Neural crest cell (in vitro differentiated cells): Measurements from ENCODE around the gene HES5. TPM values are rescaled to one million over a fixed set of nuclear protein-coding genes. Genes with fewer than 3 reads are reported as not detected.

Experiments used
- DNase-seq: peaks from one replicate; pipeline ENCODE4 v3.0.0; 2021; ENCODE audit warnings: low read depth, mixed read lengths, low spot score
- H3K27ac Mint-ChIP-seq: one replicate; pipeline ENCODE4 v1.8.0; 2021; ENCODE audit warnings: mild to moderate bottlenecking, mixed read lengths; ENCODE audit not compliant: unreplicated experiment
- H3K27me3 Mint-ChIP-seq: 2 replicates; pipeline ENCODE4 v1.8.0; 2021; ENCODE audit warnings: low read depth, mild to moderate bottlenecking, mixed read lengths
- H3K36me3 Mint-ChIP-seq: 2 replicates; pipeline ENCODE4 v1.8.0; 2021; ENCODE audit warnings: low read depth, mild to moderate bottlenecking, mixed read lengths
- H3K4me1 Mint-ChIP-seq: 2 replicates; pipeline ENCODE4 v1.8.0; 2021; ENCODE audit warnings: mixed read lengths
- H3K4me3 Mint-ChIP-seq: one replicate; pipeline ENCODE4 v1.8.0; 2021; ENCODE audit warnings: mild to moderate bottlenecking, mixed read lengths
- H3K9me3 Mint-ChIP-seq: 2 replicates; pipeline ENCODE4 v1.8.0; 2021; ENCODE audit warnings: mixed read lengths
- total RNA-seq: library from RNA; stranded (reverse); gene quantifications from 2 replicates; pipeline ENCODE4 v1.2.1, GENCODE V29; 2021
- TF ChIP-seq, protein P1 (sequence below): fragments of 200-600 bp; sonication (generic); conservative IDR thresholded peaks from 2 replicates; pipeline ENCODE4 v1.5.0; 2021; ENCODE audit warnings: antibody characterized with exemption, mild to moderate bottlenecking

Gene HES5
- total RNA-seq, 1 donor from 2014 or later: 92.2 TPM

DNA sequence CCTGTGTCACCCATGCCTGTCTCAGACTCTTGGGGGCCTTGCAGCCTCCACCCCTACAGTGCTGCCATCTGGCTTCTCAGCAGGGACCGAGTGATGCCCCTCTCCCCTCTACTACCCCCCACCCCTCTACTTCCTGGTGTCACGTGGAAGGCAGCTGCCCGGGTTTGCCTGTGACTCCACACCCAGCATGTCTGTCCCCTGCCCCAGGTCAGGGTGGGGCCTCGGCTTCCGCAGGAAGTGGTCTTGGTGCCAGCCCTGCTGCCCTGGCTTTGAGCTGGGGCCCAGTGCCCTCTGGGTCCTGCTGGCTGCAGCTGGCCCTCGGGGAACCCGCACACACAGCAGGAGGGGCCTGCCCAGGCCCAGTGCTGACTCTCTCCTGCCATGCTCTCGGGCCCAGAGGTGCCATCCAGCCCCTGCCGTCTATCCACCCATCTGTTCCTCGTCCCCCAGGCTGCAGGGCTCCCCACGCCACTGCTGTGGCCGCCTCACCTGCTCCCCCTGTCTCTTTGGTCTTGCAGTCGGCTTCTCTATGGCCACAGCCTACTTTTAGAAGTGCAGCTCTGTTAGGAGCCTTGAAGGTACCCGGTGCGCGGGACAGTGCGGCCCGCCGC, 30.0 kb downstream of the HES5 start:
- peak overlapping the region; percentile 61 for H3K4me3 Mint-ChIP-seq
- H3K36me3 Mint-ChIP-seq: no peaks in the 10 kb centered on the region
- no peaks in the 10 kb centered on the region for H3K9me3 Mint-ChIP-seq
- no peaks in the 10 kb centered on the region for H3K4me1 Mint-ChIP-seq
- TF ChIP-seq, protein P1, sequence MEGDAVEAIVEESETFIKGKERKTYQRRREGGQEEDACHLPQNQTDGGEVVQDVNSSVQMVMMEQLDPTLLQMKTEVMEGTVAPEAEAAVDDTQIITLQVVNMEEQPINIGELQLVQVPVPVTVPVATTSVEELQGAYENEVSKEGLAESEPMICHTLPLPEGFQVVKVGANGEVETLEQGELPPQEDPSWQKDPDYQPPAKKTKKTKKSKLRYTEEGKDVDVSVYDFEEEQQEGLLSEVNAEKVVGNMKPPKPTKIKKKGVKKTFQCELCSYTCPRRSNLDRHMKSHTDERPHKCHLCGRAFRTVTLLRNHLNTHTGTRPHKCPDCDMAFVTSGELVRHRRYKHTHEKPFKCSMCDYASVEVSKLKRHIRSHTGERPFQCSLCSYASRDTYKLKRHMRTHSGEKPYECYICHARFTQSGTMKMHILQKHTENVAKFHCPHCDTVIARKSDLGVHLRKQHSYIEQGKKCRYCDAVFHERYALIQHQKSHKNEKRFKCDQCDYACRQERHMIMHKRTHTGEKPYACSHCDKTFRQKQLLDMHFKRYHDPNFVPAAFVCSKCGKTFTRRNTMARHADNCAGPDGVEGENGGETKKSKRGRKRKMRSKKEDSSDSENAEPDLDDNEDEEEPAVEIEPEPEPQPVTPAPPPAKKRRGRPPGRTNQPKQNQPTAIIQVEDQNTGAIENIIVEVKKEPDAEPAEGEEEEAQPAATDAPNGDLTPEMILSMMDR: no peak
- DNase-seq: no peak
- no peaks in the 10 kb centered on the region for H3K27me3 Mint-ChIP-seq
- H3K27ac Mint-ChIP-seq: no peak overlapping the region

DNA sequence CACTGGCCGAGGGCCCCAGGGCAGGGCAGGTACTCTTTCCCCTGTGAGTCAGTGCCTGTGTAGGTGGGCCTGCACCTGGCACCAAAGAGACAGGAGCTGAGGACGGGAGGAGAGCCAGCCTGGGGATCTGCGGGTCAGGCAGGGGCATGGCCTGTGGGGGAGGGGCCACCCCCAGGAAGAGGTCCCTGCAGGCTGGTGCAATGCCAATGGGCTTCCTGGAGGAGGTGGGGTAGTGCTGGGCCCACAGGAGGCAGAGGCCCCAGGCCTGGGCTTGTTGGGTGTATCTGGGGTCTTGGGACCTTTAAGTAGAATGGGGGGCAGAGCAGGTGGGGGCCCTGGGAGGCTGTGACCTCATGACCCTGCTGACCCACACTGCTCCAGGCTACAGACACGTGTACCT, 30.8 kb downstream of the HES5 start:
- Mint-ChIP-seq H3K36me3 (no peaks in the 10 kb centered on the region), H3K9me3 (no peaks in the 10 kb centered on the region), H3K27me3 (no peaks in the 10 kb centered on the region), H3K4me3 (no peak overlapping the region), H3K4me1 (no peaks in the 10 kb centered on the region), H3K27ac (no peak overlapping the region)
- no peak for DNase-seq
- TF ChIP-seq, protein P1: no peak

DNA sequence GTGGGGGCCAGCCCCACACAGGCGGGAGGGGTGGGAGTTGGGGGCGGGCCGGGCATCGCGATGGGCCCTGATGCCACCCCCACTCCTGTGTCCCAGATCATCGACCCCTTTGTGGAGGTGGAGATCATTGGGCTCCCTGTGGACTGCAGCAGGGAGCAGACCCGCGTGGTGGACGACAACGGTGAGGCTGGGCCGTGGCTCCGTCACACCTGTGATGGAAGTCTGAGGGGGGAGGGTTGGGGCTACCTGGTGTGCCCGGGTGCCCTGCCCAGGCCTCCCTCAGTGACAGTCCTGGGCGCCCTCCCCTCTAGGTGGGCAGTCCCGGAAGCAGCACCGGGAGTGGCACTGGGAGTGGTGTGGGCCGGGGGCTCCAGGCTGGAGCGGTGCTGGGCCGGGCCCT, 31.4 kb downstream of the HES5 start:
- no peaks in the 10 kb centered on the region for H3K9me3 Mint-ChIP-seq
- TF ChIP-seq, protein P1: no peak
- no peak overlapping the region for H3K27ac Mint-ChIP-seq
- no peaks in the 10 kb centered on the region for H3K27me3 Mint-ChIP-seq
- H3K36me3 Mint-ChIP-seq: no peaks in the 10 kb centered on the region
- DNase-seq: no peak
- H3K4me1 Mint-ChIP-seq: no peaks in the 10 kb centered on the region
- H3K4me3 Mint-ChIP-seq: no peak overlapping the region

DNA sequence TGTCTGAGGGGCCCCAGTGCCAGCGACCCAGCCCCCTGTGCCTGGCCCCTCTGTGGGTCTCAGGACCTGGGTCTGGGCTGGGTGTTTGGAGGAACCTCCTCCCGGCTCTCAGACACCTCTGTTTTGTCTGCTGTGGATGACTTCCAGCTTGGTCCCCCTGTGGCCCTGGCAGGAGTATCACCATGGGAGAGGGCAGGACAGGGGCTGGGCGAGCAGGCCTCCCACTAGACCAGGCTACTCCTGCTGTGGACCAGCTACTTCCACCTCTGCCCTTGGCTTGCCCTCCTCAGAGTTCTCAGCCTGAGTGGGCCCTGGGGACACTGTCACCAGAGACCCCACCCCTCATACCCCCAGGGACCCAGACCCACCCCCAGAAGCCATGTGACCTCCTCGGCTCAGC, 32.2 kb downstream of the HES5 start:
- no peak for DNase-seq
- Mint-ChIP-seq H3K36me3 (no peaks in the 10 kb centered on the region), H3K4me3 (no peak overlapping the region), H3K27me3 (no peaks in the 10 kb centered on the region), H3K27ac (no peak overlapping the region), H3K4me1 (no peaks in the 10 kb centered on the region), H3K9me3 (no peaks in the 10 kb centered on the region)
- TF ChIP-seq, protein P1: no peak

DNA sequence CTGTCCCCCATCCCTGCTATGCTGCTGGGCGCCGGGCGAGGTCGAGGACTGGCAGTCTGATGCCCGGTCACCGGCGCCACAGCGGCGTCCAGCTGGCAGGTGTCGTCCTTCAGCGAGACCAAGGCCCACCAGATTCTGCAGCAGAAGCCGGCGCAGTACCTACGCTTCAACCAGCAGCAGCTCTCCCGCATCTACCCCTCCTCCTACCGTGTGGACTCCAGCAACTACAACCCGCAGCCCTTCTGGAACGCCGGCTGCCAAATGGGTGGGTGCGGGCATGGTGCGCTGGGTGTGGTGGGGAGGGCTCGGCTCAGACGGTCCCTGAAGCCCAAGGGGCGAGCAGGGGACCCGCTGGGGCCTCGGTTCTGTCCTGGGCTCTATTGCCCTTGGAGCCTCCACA, 33.3 kb downstream of the HES5 start:
- TF ChIP-seq, protein P1: no peak
- Mint-ChIP-seq H3K36me3 (no peaks in the 10 kb centered on the region), H3K4me3 (no peak overlapping the region), H3K27ac (no peak overlapping the region), H3K4me1 (no peaks in the 10 kb centered on the region), H3K27me3 (no peaks in the 10 kb centered on the region), H3K9me3 (no peaks in the 10 kb centered on the region)
- no peak for DNase-seq
